H1 (cell line): Measurements from ENCODE around the gene CCDC12.

ENCODE experiments used
- EP300 ChIP-seq, 2 experiments: IDR thresholded peaks; 1 replicate in 1 of 2; 2 replicates in 1 of 2; pipeline ENCODE4 v1.6.1; 2011 to 2012; ENCODE audit warnings: low read depth in 2 of 2, low read length in 2 of 2, mild to moderate bottlenecking in 2 of 2, borderline replicate concordance in 1 of 2, inconsistent platforms in 1 of 2, moderate library complexity in 1 of 2
- TEAD4 ChIP-seq: IDR thresholded peaks from 2 replicates; pipeline ENCODE4 v1.6.1; 2012; ENCODE audit warnings: low read depth, low read length, inconsistent platforms, mixed read lengths
- TF ChIP-seq, protein P1 (sequence below), 3 experiments: IDR thresholded peaks; 1 replicate in 2 of 3; 2 replicates in 1 of 3; pipeline versions ENCODE4 v1.5.1 to v1.6.1; 2011; ENCODE audit warnings: low read length in 3 of 3, mild to moderate bottlenecking in 3 of 3, inconsistent platforms in 2 of 3, low read depth in 1 of 3, moderate library complexity in 1 of 3; ENCODE audit not compliant: insufficient read depth in 1 of 3; ENCODE audit errors: control extremely low read depth in 1 of 3

DNA sequence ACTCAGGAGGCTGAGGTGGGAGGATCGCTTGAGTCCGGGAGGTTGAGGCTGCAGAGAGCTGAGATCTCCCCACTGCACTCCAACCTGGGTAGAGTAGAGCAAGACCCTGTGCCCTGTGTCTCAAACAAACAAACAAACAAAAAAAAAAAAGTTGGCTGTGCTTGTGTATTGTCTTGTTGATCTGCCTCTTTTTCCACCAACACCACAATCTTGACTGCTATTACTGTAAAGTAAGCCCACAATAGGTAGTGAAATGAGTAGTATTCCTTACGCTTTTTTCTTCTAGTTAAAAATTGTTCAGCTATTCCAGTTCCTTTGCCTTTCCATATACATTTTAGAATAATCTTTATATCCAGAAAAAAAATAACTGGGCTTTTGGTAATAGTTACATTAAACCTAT lies 63.6 kb downstream of the CCDC12 start:
- TF ChIP-seq EP300 (IDR thresholded peaks at IDR 0.05; ENCODE audit: borderline replicate concordance in 1 of 2, low read depth in 2 of 2, low read length in 2 of 2) (no peak), TEAD4 (no peak)
- TF ChIP-seq, protein P1, sequence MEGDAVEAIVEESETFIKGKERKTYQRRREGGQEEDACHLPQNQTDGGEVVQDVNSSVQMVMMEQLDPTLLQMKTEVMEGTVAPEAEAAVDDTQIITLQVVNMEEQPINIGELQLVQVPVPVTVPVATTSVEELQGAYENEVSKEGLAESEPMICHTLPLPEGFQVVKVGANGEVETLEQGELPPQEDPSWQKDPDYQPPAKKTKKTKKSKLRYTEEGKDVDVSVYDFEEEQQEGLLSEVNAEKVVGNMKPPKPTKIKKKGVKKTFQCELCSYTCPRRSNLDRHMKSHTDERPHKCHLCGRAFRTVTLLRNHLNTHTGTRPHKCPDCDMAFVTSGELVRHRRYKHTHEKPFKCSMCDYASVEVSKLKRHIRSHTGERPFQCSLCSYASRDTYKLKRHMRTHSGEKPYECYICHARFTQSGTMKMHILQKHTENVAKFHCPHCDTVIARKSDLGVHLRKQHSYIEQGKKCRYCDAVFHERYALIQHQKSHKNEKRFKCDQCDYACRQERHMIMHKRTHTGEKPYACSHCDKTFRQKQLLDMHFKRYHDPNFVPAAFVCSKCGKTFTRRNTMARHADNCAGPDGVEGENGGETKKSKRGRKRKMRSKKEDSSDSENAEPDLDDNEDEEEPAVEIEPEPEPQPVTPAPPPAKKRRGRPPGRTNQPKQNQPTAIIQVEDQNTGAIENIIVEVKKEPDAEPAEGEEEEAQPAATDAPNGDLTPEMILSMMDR (IDR thresholded peaks at IDR 0.05; ENCODE audit: control extremely low read depth in 1 of 3, insufficient read depth in 1 of 3, low read depth in 1 of 3, low read length in 3 of 3), result no peak
